ENCODE measurements around the gene SYNE2. TPM values are rescaled to one million over a fixed set of nuclear protein-coding genes. Genes with fewer than 3 reads are reported as not detected.

The SYNE2 gene
- total RNA-seq, 1 experiment from 2014 or later, result 48.5 TPM

GRCh38 chr14:64218344-64219240, 365.8 kb downstream of the SYNE2 start:
- peaks cover 22% of the 10 kb centered on the region for H3K36me3 Mint-ChIP-seq (ENCODE audit: insufficient read depth, unreplicated experiment)

GRCh38 chr14:64220056-64220455, 367.3 kb downstream of the SYNE2 start:
- Histone ChIP-seq H3K4me3 (ENCODE audit: low read depth, low read length) (no peak overlapping the region), H3K36me3 (ENCODE audit: control insufficient read depth, insufficient read depth, low read length) (no peaks in the 10 kb centered on the region; the same call in 1 of the 2 replicates), H3K27me3 (replicated peaks; ENCODE audit: control insufficient read depth, insufficient read depth, low read length) (no peaks in the 10 kb centered on the region), H3K4me1 (no peaks in the 10 kb centered on the region; the same call in 1 of the 2 replicates), H3K9me3 (no peaks in the 10 kb centered on the region)
- no peaks in the 10 kb centered on the region for H3K4me1 Mint-ChIP-seq (ENCODE audit: low read depth, unreplicated experiment)
- H3K27ac Mint-ChIP-seq (ENCODE audit: unreplicated experiment), result no peak overlapping the region
- no peaks in the 10 kb centered on the region for H3K27me3 Mint-ChIP-seq (ENCODE audit: insufficient read depth, unreplicated experiment)
- no peak overlapping the region for H3K4me3 Mint-ChIP-seq (ENCODE audit: unreplicated experiment)
- DNase-seq, result no peak
- no peaks in the 10 kb centered on the region for H3K9me3 Mint-ChIP-seq (ENCODE audit: unreplicated experiment)
- TF ChIP-seq CTCF (IDR thresholded peaks at IDR 0.05; ENCODE audit: insufficient read depth in 1 of 2, low read depth in 1 of 2, low read length in 1 of 2, severe bottlenecking in 1 of 2, unreplicated experiment in 1 of 2), result no peak
- H3K36me3 Mint-ChIP-seq (ENCODE audit: insufficient read depth, unreplicated experiment), result peaks cover 21% of the 10 kb centered on the region
- no TSS peak for BruUV-seq (replicated peaks)
- POLR2A ChIA-PET, result no interaction called here
- intact Hi-C loops (cut with micrococcal nuclease; ENCODE audit: unreplicated experiment), result no loop called here
- CTCF ChIA-PET, result no interaction called here

More at GRCh38 chr14:64218344-64219240, 365.8 kb downstream of the SYNE2 start:
- Mint-ChIP-seq H3K4me1 (ENCODE audit: low read depth, unreplicated experiment) (no peaks in the 10 kb centered on the region), H3K27me3 (ENCODE audit: insufficient read depth, unreplicated experiment) (no peaks in the 10 kb centered on the region), H3K27ac (ENCODE audit: unreplicated experiment) (no peak overlapping the region), H3K9me3 (ENCODE audit: unreplicated experiment) (no peaks in the 10 kb centered on the region), H3K4me3 (ENCODE audit: unreplicated experiment) (no peak overlapping the region)
- BruUV-seq (replicated peaks), result no TSS peak
- intact Hi-C loops (cut with micrococcal nuclease; ENCODE audit: unreplicated experiment), result no loop called here
- Histone ChIP-seq H3K9me3 (no peaks in the 10 kb centered on the region), H3K4me1 (peaks cover 11% of the 10 kb centered on the region), H3K27me3 (replicated peaks; ENCODE audit: control insufficient read depth, insufficient read depth, low read length) (no peaks in the 10 kb centered on the region), H3K36me3 (ENCODE audit: control insufficient read depth, insufficient read depth, low read length) (no peaks in the 10 kb centered on the region; the same call in 1 of the 2 replicates), H3K4me3 (ENCODE audit: low read depth, low read length) (no peak overlapping the region)
- DNase-seq, result no peak
- ChIA-PET CTCF (interaction anchor here (0.7 kb wide), 1 partner anchor 80 kb away, joined by 9 read pairs; no protein-coding TSS in a partner anchor), POLR2A (no interaction called here)
- no peak for TF ChIP-seq CTCF (IDR thresholded peaks at IDR 0.05; ENCODE audit: insufficient read depth in 1 of 2, low read depth in 1 of 2, low read length in 1 of 2, severe bottlenecking in 1 of 2, unreplicated experiment in 1 of 2)

- intact Hi-C loops (cut with micrococcal nuclease; ENCODE audit: unreplicated experiment), result no loop called here
- H3K4me1 Mint-ChIP-seq (ENCODE audit: low read depth, unreplicated experiment), result no peaks in the 10 kb centered on the region
- TF ChIP-seq CTCF (IDR thresholded peaks at IDR 0.05; ENCODE audit: insufficient read depth in 1 of 2, low read depth in 1 of 2, low read length in 1 of 2, severe bottlenecking in 1 of 2, unreplicated experiment in 1 of 2), result no peak
- BruUV-seq (replicated peaks), result no TSS peak
- Histone ChIP-seq H3K27me3 (replicated peaks; ENCODE audit: control insufficient read depth, insufficient read depth, low read length) (no peaks in the 10 kb centered on the region), H3K4me1 (no peaks in the 10 kb centered on the region; the same call in 1 of the 2 replicates), H3K36me3 (ENCODE audit: control insufficient read depth, insufficient read depth, low read length) (no peaks in the 10 kb centered on the region; the same call in 1 of the 2 replicates), H3K9me3 (no peaks in the 10 kb centered on the region), H3K4me3 (ENCODE audit: low read depth, low read length) (no peak overlapping the region)
- no peak overlapping the region for H3K4me3 Mint-ChIP-seq (ENCODE audit: unreplicated experiment)
- H3K27ac Mint-ChIP-seq (ENCODE audit: unreplicated experiment), result no peak overlapping the region
- no peak for DNase-seq
- peaks cover 21% of the 10 kb centered on the region for H3K36me3 Mint-ChIP-seq (ENCODE audit: insufficient read depth, unreplicated experiment)
- no peaks in the 10 kb centered on the region for H3K27me3 Mint-ChIP-seq (ENCODE audit: insufficient read depth, unreplicated experiment)
- POLR2A ChIA-PET, result no interaction called here
- CTCF ChIA-PET, result no interaction called here
- no peaks in the 10 kb centered on the region for H3K9me3 Mint-ChIP-seq (ENCODE audit: unreplicated experiment)
Measured at GRCh38 chr14:64220466-64220865, 367.7 kb downstream of the SYNE2 start.

Measured in Caco-2 (cell line).